GM19438 (cell line): ENCODE measurements around the gene TMEM255B.
"Not testable (repeated sequence)": the region's sequence is repeated elsewhere in the genome, so short reads cannot be mapped to it uniquely, and the experiment has no call there.

Source experiments
- ATAC-seq: cut with Tn5 transposase; IDR thresholded peaks from one replicate; pipeline ENCODE4 v1.9.1; 2021; ENCODE audit warnings: low read depth; ENCODE audit not compliant: unreplicated experiment

TMEM255B gene

GRCh38 chr13:113734099-113734825, 24.8 kb upstream of the TMEM255B start:
- no peak for ATAC-seq

- no peak for ATAC-seq
These were observed 24.2 kb upstream of the TMEM255B start for GRCh38 chr13:113734826-113735125.

GRCh38 chr13:113735194-113735593, 23.8 kb upstream of the TMEM255B start:
- ATAC-seq = no peak

- no peak for ATAC-seq
These were observed 23.3 kb upstream of the TMEM255B start for GRCh38 chr13:113735750-113736149.

GRCh38 chr13:113736258-113736731, 22.7 kb upstream of the TMEM255B start:
- no peak for ATAC-seq

- ATAC-seq = no peak
These were observed 21.2 kb upstream of the TMEM255B start for GRCh38 chr13:113737803-113738202.

GRCh38 chr13:113739527-113740285, 19.3 kb upstream of the TMEM255B start:
- no peak for ATAC-seq

- no peak for ATAC-seq
These were observed 18.8 kb upstream of the TMEM255B start for GRCh38 chr13:113740286-113740556.

- ATAC-seq = no peak
These were observed 18.4 kb upstream of the TMEM255B start for GRCh38 chr13:113740661-113741060.

GRCh38 chr13:113741191-113741668, 17.8 kb upstream of the TMEM255B start:
- ATAC-seq = no peak

- no peak for ATAC-seq
These were observed 17.0 kb upstream of the TMEM255B start for GRCh38 chr13:113742000-113742441.

- no peak for ATAC-seq
These were observed 16.4 kb upstream of the TMEM255B start for GRCh38 chr13:113742445-113743120.

- no peak for ATAC-seq
These were observed 15.4 kb upstream of the TMEM255B start for GRCh38 chr13:113743366-113744195.

GRCh38 chr13:113744197-113745000, 14.6 kb upstream of the TMEM255B start:
- no peak for ATAC-seq

GRCh38 chr13:113745059-113745458, 14.0 kb upstream of the TMEM255B start:
- no peak for ATAC-seq

GRCh38 chr13:113745500-113746142, 13.4 kb upstream of the TMEM255B start:
- not testable (repeated sequence) for ATAC-seq

- no peak for ATAC-seq
These were observed 12.9 kb upstream of the TMEM255B start for GRCh38 chr13:113746143-113746525.

GRCh38 chr13:113746671-113747070, 12.4 kb upstream of the TMEM255B start:
- no peak for ATAC-seq

- no peak for ATAC-seq
These were observed 11.7 kb upstream of the TMEM255B start for GRCh38 chr13:113747291-113747833.
